ENCODE data around the gene SLITRK5. TPM values are rescaled to one million over a fixed set of nuclear protein-coding genes. Genes with fewer than 3 reads are reported as not detected.
A peak's percentile ranks its signal among the peaks of the same experiment; 100 is the strongest.

SLITRK5 gene
- total RNA-seq, 1 experiment from 2014 or later, result 0.09 TPM

DNA sequence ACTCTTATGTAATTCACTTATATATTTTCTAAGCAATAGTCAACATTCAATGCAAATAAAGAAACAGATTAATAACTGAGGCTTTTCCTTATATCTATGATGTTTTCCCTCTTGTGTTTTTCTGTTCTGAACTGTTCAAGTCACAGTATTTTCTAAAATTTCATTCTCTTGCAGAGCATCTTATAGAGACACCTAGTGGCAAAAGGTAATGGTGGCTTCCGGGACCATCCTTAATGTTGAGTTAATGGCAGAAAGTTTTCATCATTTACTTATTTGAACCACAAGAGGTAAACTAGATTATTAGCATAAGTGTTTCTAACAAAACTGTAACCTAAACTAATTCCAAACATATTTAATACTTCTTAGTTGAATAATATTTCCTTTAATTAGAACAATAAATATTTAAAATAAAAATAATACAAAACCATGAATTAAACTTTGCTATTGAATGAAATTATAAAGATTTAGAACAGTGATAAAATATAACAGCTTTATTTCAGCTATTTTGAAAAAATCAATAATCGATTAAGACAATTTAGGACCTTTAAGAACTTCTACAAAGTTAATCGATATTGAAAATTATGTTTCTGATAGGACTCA lies 1.7 kb upstream of the SLITRK5 start:
- Histone ChIP-seq H3K79me1 (ENCODE audit: insufficient read depth, low read depth, low read length, poor library complexity, severe bottlenecking) (no peaks in the 10 kb centered on the region), H3K23ac (ENCODE audit: insufficient read length, low read depth, low read length) (no peak overlapping the region), H3K27ac (ENCODE audit: insufficient read length, low read depth, low read length) (no peak overlapping the region), H4K91ac (ENCODE audit: insufficient read length, low read depth, low read length) (no peak overlapping the region), H3T11ph (ENCODE audit: low read length) (no peak overlapping the region), H4K8ac (replicated peaks; ENCODE audit: insufficient read length, low read depth, low read length) (no peak overlapping the region), H3K4me2 (ENCODE audit: insufficient read depth, insufficient read length, low read length) (no peak overlapping the region), H4K20me1 (ENCODE audit: control insufficient read depth, insufficient read depth, insufficient read length) (no peaks in the 10 kb centered on the region), H2BK120ac (ENCODE audit: low read depth, low read length, poor library complexity, severe bottlenecking) (no peak overlapping the region), H2BK20ac (ENCODE audit: low read depth, low read length, poor library complexity, severe bottlenecking) (no peak overlapping the region), H3K9me3 (ENCODE audit: control insufficient read depth, low read depth, low read length) (no peaks in the 10 kb centered on the region), H3K14ac (ENCODE audit: insufficient read depth, low read length) (no peak overlapping the region), H3K56ac (ENCODE audit: insufficient read length, low read depth, low read length) (no peak overlapping the region), H2BK5ac (ENCODE audit: insufficient read length, low read length) (no peak overlapping the region), H2AK5ac (ENCODE audit: insufficient read length, low read length) (no peak overlapping the region), H3K27me3 (ENCODE audit: insufficient read depth, low read length) (peaks cover 11% of the 10 kb centered on the region), H4K5ac (ENCODE audit: insufficient read length, low read depth, low read length) (no peak overlapping the region), H3K9ac (ENCODE audit: extremely low read depth, insufficient read length, low read length) (no peak overlapping the region), H3K4ac (ENCODE audit: low read depth, low read length) (no peak overlapping the region), H3K18ac (ENCODE audit: insufficient read length, low read depth, low read length) (no peak overlapping the region), H3K4me1 (ENCODE audit: insufficient read depth, low read length) (peaks cover 5% of the 10 kb centered on the region), H3K79me2 (ENCODE audit: insufficient read depth, low read length) (no peaks in the 10 kb centered on the region), H3K23me2 (ENCODE audit: insufficient read length, low read depth, low read length, poor library complexity, severe bottlenecking) (peaks cover 28% of the 10 kb centered on the region), H2BK12ac (ENCODE audit: insufficient read length, low read depth, low read length) (no peak overlapping the region), H2BK15ac (ENCODE audit: low read depth, low read length) (no peak overlapping the region), H2AFZ (ENCODE audit: low read length) (no peak overlapping the region)
- peaks cover 37% of the 10 kb centered on the region for H3K27me3 Mint-ChIP-seq (ENCODE audit: low read depth)
- no peaks in the 10 kb centered on the region for H3K36me3 Mint-ChIP-seq (ENCODE audit: insufficient read depth in 1 of 3, low read depth in 3 of 3)
- no peaks in the 10 kb centered on the region; a peak in 1 of 5 replicates for H3K9me3 Mint-ChIP-seq
- WGBS (ENCODE audit: extremely low coverage, insufficient read length, low lambda C conversion rate), result no CpG with 5 or more reads among the region's 3 CpGs
- TF ChIP-seq, protein P1, sequence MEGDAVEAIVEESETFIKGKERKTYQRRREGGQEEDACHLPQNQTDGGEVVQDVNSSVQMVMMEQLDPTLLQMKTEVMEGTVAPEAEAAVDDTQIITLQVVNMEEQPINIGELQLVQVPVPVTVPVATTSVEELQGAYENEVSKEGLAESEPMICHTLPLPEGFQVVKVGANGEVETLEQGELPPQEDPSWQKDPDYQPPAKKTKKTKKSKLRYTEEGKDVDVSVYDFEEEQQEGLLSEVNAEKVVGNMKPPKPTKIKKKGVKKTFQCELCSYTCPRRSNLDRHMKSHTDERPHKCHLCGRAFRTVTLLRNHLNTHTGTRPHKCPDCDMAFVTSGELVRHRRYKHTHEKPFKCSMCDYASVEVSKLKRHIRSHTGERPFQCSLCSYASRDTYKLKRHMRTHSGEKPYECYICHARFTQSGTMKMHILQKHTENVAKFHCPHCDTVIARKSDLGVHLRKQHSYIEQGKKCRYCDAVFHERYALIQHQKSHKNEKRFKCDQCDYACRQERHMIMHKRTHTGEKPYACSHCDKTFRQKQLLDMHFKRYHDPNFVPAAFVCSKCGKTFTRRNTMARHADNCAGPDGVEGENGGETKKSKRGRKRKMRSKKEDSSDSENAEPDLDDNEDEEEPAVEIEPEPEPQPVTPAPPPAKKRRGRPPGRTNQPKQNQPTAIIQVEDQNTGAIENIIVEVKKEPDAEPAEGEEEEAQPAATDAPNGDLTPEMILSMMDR (conservative IDR thresholded peaks at IDR 0.05), result peak; percentile 82
- no peak overlapping the region for H3K4me3 Mint-ChIP-seq
- H3K4me1 Mint-ChIP-seq, result peaks cover 23 to 30% of the 10 kb centered on the region in 2 experiments
- no peak overlapping the region for H3K27ac Mint-ChIP-seq
- peak; percentile 30 for DNase-seq

All from H9 (cell line).